ENCODE results near the gene TP53TG5.

- TF ChIP-seq TP53 (CRISPR knock-in tag; IDR thresholded peaks at IDR 0.05) (no peak), CTCF (IDR thresholded peaks at IDR 0.05) (no peak), ESRRA (CRISPR knock-in tag; IDR thresholded peaks at IDR 0.05; ENCODE audit: borderline replicate concordance) (no peak), JUN (CRISPR knock-in tag; IDR thresholded peaks at IDR 0.05) (no peak), CREB1 (CRISPR knock-in tag; IDR thresholded peaks at IDR 0.05) (no peak), IRF2 (CRISPR knock-in tag; IDR thresholded peaks at IDR 0.05; ENCODE audit: borderline replicate concordance, low read depth) (no peak), MAX (CRISPR knock-in tag; IDR thresholded peaks at IDR 0.05) (no peak), ELF4 (CRISPR knock-in tag; IDR thresholded peaks at IDR 0.05; ENCODE audit: low read depth) (no peak), ZNF263 (CRISPR knock-in tag; IDR thresholded peaks at IDR 0.05; ENCODE audit: low read depth) (no peak), E2F4 (CRISPR knock-in tag; IDR thresholded peaks at IDR 0.05; ENCODE audit: borderline replicate concordance, low read depth) (no peak), PRDM15 (CRISPR knock-in tag; IDR thresholded peaks at IDR 0.05) (no peak; the same call in 1 of the 2 replicates), ETV6 (CRISPR knock-in tag; IDR thresholded peaks at IDR 0.05) (no peak)
Observed at GRCh38 chr20:45341579-45341938, 36.6 kb downstream of the TP53TG5 start.
